Ovary (tissue), 9 donors: Measurements from ENCODE around the gene DCAF4. TPM values are rescaled to one million over a fixed set of nuclear protein-coding genes. Genes with fewer than 3 reads are reported as not detected.

Source experiments
- DNase-seq, 5 donors: peaks; one replicate each; pipeline ENCODE4 v3.0.0-alpha.2; 2019 to 2020
- H3K27ac ChIP-seq, 2 donors: fragments of 200-600 bp; one replicate each; pipeline versions ENCODE4 v1.5.1 to v1.8.0; 2019 to 2022
- H3K27me3 ChIP-seq: fragments of 200-600 bp; one replicate; pipeline ENCODE4 v1.8.0; 2022
- H3K36me3 ChIP-seq: fragments of 200-600 bp; sonication (generic); one replicate; pipeline ENCODE4 v1.5.1; 2019
- H3K4me1 ChIP-seq: one replicate; pipeline ENCODE4 v1.8.1; 2013; ENCODE audit warnings: mild to moderate bottlenecking, moderate library complexity; ENCODE audit not compliant: insufficient read depth
- H3K4me3 ChIP-seq: fragments of 200-600 bp; sonication (generic); one replicate; pipeline ENCODE4 v1.5.1; 2017
- H3K9me3 ChIP-seq, 2 donors: fragments of 200-600 bp in 1 of 2; sonication (generic) in 1 of 2; one replicate each; pipeline versions ENCODE4 v1.5.1 to v1.8.1; 2013 to 2019; ENCODE audit warnings: mild to moderate bottlenecking in 1 of 2, moderate library complexity in 1 of 2
- CTCF ChIP-seq, 3 donors: fragments of 450-650 bp in 2 of 3; fragments of 200-600 bp in 1 of 3; IDR thresholded peaks; one replicate each; pipeline versions ENCODE4 v1.5.1 to v1.8.0; 2016 to 2022; ENCODE audit warnings: antibody characterized with exemption in 3 of 3, mild to moderate bottlenecking in 1 of 3
- EP300 ChIP-seq: sonication (generic); formaldehyde crosslinking; IDR thresholded peaks from one replicate; pipeline ENCODE4 v1.6.1; 2017; ENCODE audit warnings: antibody characterized with exemption
- POLR2A ChIP-seq: fragments of 450-650 bp; IDR thresholded peaks from one replicate; pipeline ENCODE4 v1.6.1; 2017; ENCODE audit warnings: antibody characterized with exemption, mild to moderate bottlenecking, moderate library complexity
- WGBS, 3 donors: extraction: QIAGEN DNeasy Blood & Tissue Kit in 1 of 3; methylation state at CpG; one replicate each; pipeline versions ENCODE4 v1.1.5 to v1.1.7; 2013 to 2017; 5-methylcytosine and 5-hydroxymethylcytosine counted together
- intact Hi-C, 4 donors: fragments of 100-400 bp; cut with DNase I; formaldehyde crosslinking; loops; one replicate each; pipeline versions ENCODE4 v1.11.0 to v1.15.1; 2022 to 2023
- polyA plus RNA-seq, 2 donors: library from polyadenylated mRNA; stranded (reverse); fragments of 200-250 nt in 1 of 2; fragments of 350-450 nt in 1 of 2; fragmentation: Illumina TruSeq in 1 of 2; extraction: RNeasy Lipid Tissue Mini Kit (QIAGEN cat#74804) in 1 of 2; gene quantifications; one replicate each; pipeline ENCODE4 v1.2.3, GENCODE V29; 2013 to 2014
- total RNA-seq, 7 donors: library from RNA; depleted of rRNA in 2 of 7; stranded (reverse); fragments of >200 nt in 2 of 7; fragmentation: NEBNext Ultra II Directional in 3 of 7; extraction: Animal tissue kit (Norgen Biotek cat#: 25700) in 3 of 7; gene quantifications; one replicate each; pipeline versions ENCODE4 v1.1.0 to v1.2.4, GENCODE V29; 2016 to 2023
- donor health status: DM: no; HTN: no; CAD: no; lungs with moderate emphysema.
- donor health status: DM: no; HTN: no; CAD: no.
- donor health status: Bipolar disorder and iron deficiency.
- donor health status: DM: yes; HTN: yes; CAD: no.
- donor health status: DM: no; HTN: no; CAD: no.
- donor health status: DM: yes; HTN: yes; CAD: no.

DCAF4 gene
- total and polyA plus RNA-seq, 9 donors = 12.2 to 31.1 (median 20.4) TPM

- no peaks in the 10 kb centered on the region for H3K27me3 ChIP-seq
- no peaks in the 10 kb centered on the region for H3K9me3 ChIP-seq
- H3K27ac ChIP-seq = no peak overlapping the region
- TF ChIP-seq POLR2A = no peak
- no peak for TF ChIP-seq CTCF (IDR thresholded peaks at IDR 0.05)
- no peak for TF ChIP-seq EP300
- no peaks in the 10 kb centered on the region for H3K36me3 ChIP-seq
- H3K4me3 ChIP-seq = peak overlapping the region; percentile 53
- H3K4me1 ChIP-seq = peaks cover 6% of the 10 kb centered on the region
- WGBS, 3 donors = 19 to 27% (median 21%) methylated on average over 25 of the region's 25 CpGs
- peak in 2 of 5 donors; percentile 25 to 39 for DNase-seq
- intact Hi-C loops = loop anchor here in 2 of 4 donors (10.0 kb wide), 2 partner anchors 110 to 180 kb away; no protein-coding TSS in a partner anchor
Observed at GRCh38 chr14:72894623-72895378, 31.5 kb upstream of the DCAF4 start.

GRCh38 chr14:72898448-72898847 lies 27.8 kb upstream of the DCAF4 start:
- H3K4me3 ChIP-seq = no peak overlapping the region
- TF ChIP-seq POLR2A (no peak), EP300 (no peak), CTCF (IDR thresholded peaks at IDR 0.05) (no peak)
- H3K27me3 ChIP-seq = no peaks in the 10 kb centered on the region
- peaks cover 6% of the 10 kb centered on the region for H3K4me1 ChIP-seq
- 59 to 64% (median 64%) methylated on average over 3 of the region's 3 CpGs for WGBS, 3 donors
- no peak overlapping the region for H3K27ac ChIP-seq
- H3K36me3 ChIP-seq = no peaks in the 10 kb centered on the region
- no peaks in the 10 kb centered on the region for H3K9me3 ChIP-seq
- intact Hi-C loops = loop anchor here in 2 of 4 donors (10.0 kb wide), 2 partner anchors 114 to 184 kb away; no protein-coding TSS in a partner anchor
- no peak for DNase-seq

- Histone ChIP-seq H3K27ac (no peak overlapping the region), H3K36me3 (no peaks in the 10 kb centered on the region), H3K4me3 (no peak overlapping the region), H3K9me3 (no peaks in the 10 kb centered on the region), H3K27me3 (no peaks in the 10 kb centered on the region), H3K4me1 (peaks cover 6% of the 10 kb centered on the region)
- TF ChIP-seq CTCF (IDR thresholded peaks at IDR 0.05) (no peak), EP300 (no peak), POLR2A (no peak)
- DNase-seq = no peak
- intact Hi-C loops = no loop called here
- 86 to 95% (median 94%) methylated on average over 3 of the region's 3 CpGs for WGBS, 3 donors
Observed at GRCh38 chr14:72901361-72901760, 24.9 kb upstream of the DCAF4 start.

GRCh38 chr14:72902801-72903530 lies 23.3 kb upstream of the DCAF4 start:
- no peaks in the 10 kb centered on the region for H3K36me3 ChIP-seq
- DNase-seq = no peak
- no peaks in the 10 kb centered on the region for H3K9me3 ChIP-seq
- TF ChIP-seq EP300 = no peak
- no peak for TF ChIP-seq POLR2A
- TF ChIP-seq CTCF (IDR thresholded peaks at IDR 0.05) = no peak
- no peaks in the 10 kb centered on the region for H3K27me3 ChIP-seq
- H3K27ac ChIP-seq = no peak overlapping the region
- peaks cover 8% of the 10 kb centered on the region for H3K4me1 ChIP-seq
- intact Hi-C loops = no loop called here
- H3K4me3 ChIP-seq = no peak overlapping the region
- 92 to 96% (median 93%) methylated on average over 5 of the region's 5 CpGs for WGBS, 3 donors
